ENCODE measurements around the gene CLCN2.

GRCh38 chr3:184298759-184299487 is 62.5 kb downstream of the CLCN2 start, which contains the start of gene PSMD2:
- no peak for TF ChIP-seq ZNF274 (IDR thresholded peaks at IDR 0.05; ENCODE audit: low read depth, low read length)
- no peak for TF ChIP-seq SUZ12 (IDR thresholded peaks at IDR 0.05; ENCODE audit: extremely low read depth, insufficient read depth, insufficient read length)

Data from NT2/D1 (cell line).